GM21423 (cell line): ENCODE results near the gene NEMF.
"Not testable (repeated sequence)": the region's sequence is repeated elsewhere in the genome, so short reads cannot be mapped to it uniquely, and the experiment has no call there.

ENCODE experiments used
- ATAC-seq: cut with Tn5 transposase; IDR thresholded peaks from one replicate; pipeline ENCODE4 v1.9.1; 2021; ENCODE audit warnings: mild to moderate bottlenecking, moderate library complexity; ENCODE audit not compliant: unreplicated experiment

The NEMF gene, protein sequence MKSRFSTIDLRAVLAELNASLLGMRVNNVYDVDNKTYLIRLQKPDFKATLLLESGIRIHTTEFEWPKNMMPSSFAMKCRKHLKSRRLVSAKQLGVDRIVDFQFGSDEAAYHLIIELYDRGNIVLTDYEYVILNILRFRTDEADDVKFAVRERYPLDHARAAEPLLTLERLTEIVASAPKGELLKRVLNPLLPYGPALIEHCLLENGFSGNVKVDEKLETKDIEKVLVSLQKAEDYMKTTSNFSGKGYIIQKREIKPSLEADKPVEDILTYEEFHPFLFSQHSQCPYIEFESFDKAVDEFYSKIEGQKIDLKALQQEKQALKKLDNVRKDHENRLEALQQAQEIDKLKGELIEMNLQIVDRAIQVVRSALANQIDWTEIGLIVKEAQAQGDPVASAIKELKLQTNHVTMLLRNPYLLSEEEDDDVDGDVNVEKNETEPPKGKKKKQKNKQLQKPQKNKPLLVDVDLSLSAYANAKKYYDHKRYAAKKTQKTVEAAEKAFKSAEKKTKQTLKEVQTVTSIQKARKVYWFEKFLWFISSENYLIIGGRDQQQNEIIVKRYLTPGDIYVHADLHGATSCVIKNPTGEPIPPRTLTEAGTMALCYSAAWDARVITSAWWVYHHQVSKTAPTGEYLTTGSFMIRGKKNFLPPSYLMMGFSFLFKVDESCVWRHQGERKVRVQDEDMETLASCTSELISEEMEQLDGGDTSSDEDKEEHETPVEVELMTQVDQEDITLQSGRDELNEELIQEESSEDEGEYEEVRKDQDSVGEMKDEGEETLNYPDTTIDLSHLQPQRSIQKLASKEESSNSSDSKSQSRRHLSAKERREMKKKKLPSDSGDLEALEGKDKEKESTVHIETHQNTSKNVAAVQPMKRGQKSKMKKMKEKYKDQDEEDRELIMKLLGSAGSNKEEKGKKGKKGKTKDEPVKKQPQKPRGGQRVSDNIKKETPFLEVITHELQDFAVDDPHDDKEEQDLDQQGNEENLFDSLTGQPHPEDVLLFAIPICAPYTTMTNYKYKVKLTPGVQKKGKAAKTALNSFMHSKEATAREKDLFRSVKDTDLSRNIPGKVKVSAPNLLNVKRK

DNA sequence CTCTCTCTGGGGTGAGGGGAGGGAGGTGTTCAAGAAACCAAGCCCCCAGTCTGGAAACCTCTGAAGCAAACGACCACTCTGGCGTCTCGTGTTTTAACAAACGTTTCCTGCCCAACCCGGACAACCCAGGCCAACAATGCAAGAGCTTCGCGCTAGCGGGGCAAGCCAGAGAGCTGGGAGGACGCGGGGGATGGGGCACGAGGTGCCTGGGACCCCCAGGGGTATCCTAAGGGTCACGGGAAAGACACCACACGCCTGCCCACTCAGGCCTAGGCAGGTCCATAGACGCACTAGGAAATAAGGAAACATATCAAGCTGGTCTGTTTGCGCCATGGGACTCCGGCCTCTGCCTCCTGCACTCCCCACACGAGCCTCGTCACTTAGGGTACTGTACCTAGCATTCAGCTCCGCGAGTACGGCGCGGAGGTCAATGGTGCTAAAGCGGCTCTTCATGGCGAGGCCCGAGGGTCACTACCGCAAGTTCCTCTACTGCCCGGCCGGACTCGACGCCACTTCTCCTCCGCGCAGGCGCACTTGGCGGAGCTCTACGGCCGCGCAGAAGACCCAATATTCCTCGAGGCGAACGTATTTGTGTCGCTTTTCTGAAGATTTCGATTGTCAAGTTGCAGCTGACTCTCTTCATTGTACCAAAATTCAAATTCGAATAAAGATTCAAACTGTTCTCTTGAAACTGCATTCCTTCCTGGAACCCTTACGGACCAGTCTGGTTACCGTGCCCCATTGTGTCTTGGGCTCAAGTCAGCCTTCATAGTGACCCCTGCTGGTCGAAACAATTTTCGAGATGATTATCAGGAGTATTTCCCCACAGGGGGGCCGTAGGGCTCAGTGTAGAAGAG lies at the start of gene NEMF:
Gene NEMF, minus strand, starts transcription at position 488 of the 857 bp plus-strand sequence. Its CDS starts 35 bp downstream, at position 453.
- peak; percentile 76 for ATAC-seq

DNA sequence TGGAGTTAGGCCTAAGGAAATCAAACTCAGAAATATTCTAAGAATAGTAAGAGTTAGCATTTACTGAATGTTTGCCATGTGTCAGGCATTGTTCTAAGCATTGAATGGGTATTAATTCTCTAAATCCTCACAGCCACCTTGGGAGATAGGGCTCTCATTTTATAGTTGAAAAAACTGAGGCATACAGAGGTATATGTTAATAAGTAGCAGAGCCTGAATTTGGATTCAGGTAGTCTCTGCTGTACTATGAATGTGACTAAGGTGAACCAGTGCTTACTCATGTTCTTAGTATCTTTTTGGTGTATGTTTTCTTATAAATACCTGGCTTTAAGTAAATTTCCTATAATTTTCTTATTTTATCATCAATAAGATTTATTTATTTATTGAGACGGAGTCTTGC lies 48.4 kb upstream of the NEMF start:
- ATAC-seq: no peak

- ATAC-seq: no peak
Observed at GRCh38 chr14:49898485-49898884, 45.9 kb upstream of the NEMF start.

DNA sequence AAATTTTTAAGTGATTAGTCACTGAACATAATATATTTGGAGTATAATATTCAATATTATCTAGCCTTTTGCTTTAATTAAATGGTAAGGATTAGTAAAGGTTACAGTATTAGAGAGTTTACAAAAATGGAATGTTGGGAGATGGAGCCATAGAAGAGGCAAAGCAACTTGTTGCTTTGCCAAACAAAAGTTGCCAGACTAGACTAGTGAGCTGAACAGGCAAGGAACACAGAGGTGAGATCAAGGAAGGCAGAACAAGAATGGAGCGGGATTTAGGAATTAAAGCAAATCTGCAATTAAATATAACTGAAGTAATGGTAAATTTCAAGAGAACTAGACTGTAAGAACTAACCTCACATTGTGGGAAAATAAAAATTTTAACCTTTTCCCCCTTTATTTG lies 45.4 kb upstream of the NEMF start:
- no peak for ATAC-seq

GRCh38 chr14:49897414-49897813 lies 44.8 kb upstream of the NEMF start:
- ATAC-seq: no peak

- no peak for ATAC-seq
Observed at GRCh38 chr14:49896966-49897365, 44.4 kb upstream of the NEMF start.

GRCh38 chr14:49896272-49896671 lies 43.7 kb upstream of the NEMF start:
- ATAC-seq: not testable (repeated sequence)

DNA sequence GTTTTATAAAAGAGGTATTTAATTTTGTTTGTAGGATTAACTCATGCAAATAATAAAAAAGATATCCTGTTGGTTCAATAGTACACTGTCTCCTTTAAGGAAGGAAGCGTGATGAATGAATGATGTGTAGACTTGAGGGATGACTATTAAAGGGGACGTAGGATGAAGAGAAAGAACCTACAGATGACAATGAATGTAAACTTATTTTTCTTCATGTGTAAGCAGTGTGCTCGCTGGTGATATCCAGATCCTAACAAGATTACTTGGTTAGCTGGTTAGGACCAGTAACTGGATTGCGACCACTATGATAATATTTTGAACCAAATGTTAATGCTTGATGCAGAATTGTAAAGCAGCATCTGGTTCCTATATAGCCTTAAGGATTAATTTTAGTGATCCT lies 42.9 kb upstream of the NEMF start:
- ATAC-seq: no peak

DNA sequence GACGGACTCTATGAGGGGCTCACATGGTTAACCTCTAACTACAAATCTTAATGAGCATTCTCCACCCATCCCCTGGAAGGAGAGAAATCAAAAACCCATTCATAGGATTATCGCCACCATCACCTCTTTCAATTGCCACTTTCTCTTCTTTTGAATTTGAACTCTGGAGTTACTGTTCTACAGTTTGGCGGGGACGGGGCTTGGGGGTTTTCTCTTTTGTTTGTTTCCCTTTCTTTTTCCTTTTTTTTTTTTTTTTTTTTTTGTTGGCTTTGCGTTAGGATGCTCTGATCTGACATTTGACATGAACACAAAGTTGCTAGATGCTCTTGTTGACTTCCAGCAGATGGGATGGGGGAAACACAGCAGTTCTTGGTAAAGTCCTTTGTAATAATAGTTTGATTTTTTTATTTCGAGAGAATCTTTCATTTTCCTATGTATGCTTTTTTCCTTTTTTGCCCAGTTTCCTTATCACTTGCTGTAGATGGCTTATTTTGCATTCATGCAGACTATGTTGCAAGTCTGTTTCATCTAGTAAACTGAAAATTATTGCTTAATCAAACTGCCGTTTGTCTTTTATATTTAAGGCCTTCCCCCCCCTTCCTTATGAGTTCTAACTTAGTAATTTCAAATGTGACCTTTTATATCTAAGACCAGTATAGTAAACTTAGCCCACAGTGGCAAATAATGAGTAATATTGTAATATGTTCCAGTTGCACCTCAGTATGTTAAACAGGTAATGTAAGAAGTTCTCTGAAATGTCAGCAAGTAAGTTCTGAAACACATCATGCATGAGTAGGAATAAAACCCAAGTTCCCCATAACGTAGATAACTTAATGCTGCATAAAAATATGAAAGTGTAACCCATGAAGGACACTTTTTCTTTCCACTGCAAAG lies 41.9 kb upstream of the NEMF start:
- ATAC-seq: not testable (repeated sequence)

DNA sequence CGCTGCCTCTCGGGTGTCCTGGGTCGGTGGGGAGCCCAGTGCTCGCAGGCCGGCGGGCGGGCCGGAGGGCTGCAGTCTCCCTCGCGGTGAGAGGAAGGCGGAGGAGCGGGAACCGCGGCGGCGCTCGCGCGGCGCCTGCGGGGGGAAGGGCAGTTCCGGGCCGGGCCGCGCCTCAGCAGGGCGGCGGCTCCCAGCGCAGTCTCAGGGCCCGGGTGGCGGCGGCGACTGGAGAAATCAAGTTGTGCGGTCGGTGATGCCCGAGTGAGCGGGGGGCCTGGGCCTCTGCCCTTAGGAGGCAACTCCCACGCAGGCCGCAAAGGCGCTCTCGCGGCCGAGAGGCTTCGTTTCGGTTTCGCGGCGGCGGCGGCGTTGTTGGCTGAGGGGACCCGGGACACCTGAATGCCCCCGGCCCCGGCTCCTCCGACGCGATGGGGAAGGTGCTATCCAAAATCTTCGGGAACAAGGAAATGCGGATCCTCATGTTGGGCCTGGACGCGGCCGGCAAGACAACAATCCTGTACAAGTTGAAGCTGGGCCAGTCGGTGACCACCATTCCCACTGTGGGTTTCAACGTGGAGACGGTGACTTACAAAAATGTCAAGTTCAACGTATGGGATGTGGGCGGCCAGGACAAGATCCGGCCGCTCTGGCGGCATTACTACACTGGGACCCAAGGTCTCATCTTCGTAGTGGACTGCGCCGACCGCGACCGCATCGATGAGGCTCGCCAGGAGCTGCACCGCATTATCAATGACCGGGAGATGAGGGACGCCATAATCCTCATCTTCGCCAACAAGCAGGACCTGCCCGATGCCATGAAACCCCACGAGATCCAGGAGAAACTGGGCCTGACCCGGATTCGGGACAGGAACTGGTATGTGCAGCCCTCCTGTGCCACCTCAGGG lies 41.0 kb upstream of the NEMF start:
- peak; percentile 36 for ATAC-seq

- ATAC-seq: peak; percentile 82
Observed at GRCh38 chr14:49892636-49893308, 40.2 kb upstream of the NEMF start, which contains the start of gene ARF6. TSS of gene ARF6 (plus strand) at chr14:49893082. CDS start at chr14:49893737, 655 bp downstream.

GRCh38 chr14:49892301-49892635 lies 39.7 kb upstream of the NEMF start:
- ATAC-seq: peak; percentile 20

DNA sequence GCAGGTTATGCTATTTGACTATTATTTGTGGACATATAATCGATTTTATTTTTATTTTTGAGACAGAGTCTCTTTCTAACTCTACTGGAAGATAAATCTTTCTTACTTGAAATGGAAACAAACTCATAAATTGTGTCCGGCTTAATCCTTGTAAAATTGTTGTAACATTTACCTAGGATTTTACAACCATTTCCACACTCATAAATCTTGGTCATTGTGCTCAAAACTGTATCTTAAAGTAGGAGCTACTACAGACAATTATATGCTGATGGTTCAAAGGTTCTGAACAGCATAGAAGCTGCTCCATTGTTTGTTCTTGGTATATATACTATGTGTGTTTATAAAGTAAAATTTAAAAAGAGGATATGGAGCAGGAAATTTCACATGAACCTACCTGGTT lies 35.7 kb upstream of the NEMF start:
- ATAC-seq: no peak

DNA sequence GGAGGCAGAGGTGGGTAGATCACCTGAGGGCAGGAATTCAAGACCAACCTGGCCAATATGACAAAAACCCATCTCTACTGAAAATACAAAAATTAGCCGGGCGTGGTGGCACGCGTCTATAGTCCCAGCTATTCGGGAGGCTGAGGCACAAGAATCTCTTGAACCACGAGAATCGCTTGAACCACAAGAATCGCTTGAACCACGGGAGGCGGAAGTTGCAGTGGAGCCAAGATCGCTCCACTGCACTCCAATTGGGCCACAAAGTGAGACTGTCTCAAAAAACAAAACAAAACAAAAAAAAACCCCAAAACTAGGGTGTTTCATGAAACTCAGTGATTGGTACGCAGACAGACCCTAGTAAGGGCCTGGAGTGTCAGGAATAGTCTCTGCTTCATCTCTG lies 33.9 kb upstream of the NEMF start:
- ATAC-seq: no peak

GRCh38 chr14:49882826-49883694 lies 30.5 kb upstream of the NEMF start:
- ATAC-seq: no peak

DNA sequence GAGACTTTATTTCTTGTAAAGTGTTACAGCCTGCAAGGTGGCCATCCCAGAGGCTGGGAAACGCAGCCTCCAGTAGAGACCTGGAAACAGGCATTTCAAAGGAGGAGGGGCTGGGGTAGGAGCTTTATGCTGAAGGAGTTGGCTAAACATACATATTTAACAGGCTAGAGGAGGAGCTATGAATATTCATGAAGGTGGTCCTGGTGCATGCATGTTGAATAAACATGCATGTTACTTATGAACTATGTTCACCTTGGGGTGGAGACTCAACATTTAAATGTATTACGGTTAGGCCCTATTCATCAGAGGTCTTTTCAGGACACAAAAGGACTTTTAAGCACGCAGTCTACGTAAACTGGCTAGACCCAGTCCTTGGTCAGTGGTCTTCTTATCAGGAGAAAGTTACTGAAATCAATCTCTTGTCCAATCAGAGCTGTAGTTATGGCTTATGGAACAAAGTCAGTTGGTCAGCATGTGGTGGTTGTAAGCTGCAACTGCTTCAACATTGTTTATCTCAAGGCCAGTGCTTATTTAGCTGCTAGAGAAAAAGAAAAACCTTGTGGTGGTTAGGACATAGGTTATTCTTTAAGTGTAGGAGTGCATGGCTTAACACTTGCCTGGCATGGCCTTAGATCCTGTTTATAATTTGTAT lies 28.9 kb upstream of the NEMF start:
- ATAC-seq: no peak
